Liver (tissue), 9 donors: Measurements from ENCODE around the gene ARVCF. TPM values are rescaled to one million over a fixed set of nuclear protein-coding genes. Genes with fewer than 3 reads are reported as not detected.

Experiments
- DNase-seq: peaks from one replicate; pipeline ENCODE4 v3.0.0-alpha.2; 2017; ENCODE audit warnings: low spot score
- H3K27ac ChIP-seq, 2 donors: one replicate each; pipeline ENCODE4 v1.7.0; 2013; ENCODE audit warnings: inconsistent platforms in 2 of 2, low read length in 2 of 2, control low read depth in 1 of 2, low read depth in 1 of 2, mild to moderate bottlenecking in 1 of 2
- H3K27me3 ChIP-seq, 4 donors: one replicate each; pipeline versions ENCODE4 v1.6.1 to v1.7.0; 2013; ENCODE audit warnings: low read length in 3 of 4, inconsistent platforms in 1 of 4, mild to moderate bottlenecking in 1 of 4, moderate library complexity in 1 of 4; ENCODE audit not compliant: control insufficient read depth in 4 of 4, insufficient read depth in 4 of 4
- H3K36me3 ChIP-seq, 4 donors: one replicate each; pipeline versions ENCODE4 v1.6.1 to v1.7.0; 2013; ENCODE audit warnings: low read length in 3 of 4, mild to moderate bottlenecking in 3 of 4, low read depth in 1 of 4, moderate library complexity in 1 of 4; ENCODE audit not compliant: control insufficient read depth in 4 of 4, insufficient read depth in 3 of 4
- H3K4me1 ChIP-seq, 4 donors: one replicate each; pipeline versions ENCODE4 v1.6.1 to v1.7.0; 2013; ENCODE audit warnings: low read length in 3 of 4, mild to moderate bottlenecking in 3 of 4, moderate library complexity in 1 of 4; ENCODE audit not compliant: control insufficient read depth in 4 of 4, insufficient read depth in 4 of 4
- H3K4me3 ChIP-seq, 3 donors: one replicate each; pipeline versions ENCODE4 v1.6.1 to v1.7.0; 2013; ENCODE audit warnings: low read length in 3 of 3, control low read depth in 1 of 3, low read depth in 1 of 3, mild to moderate bottlenecking in 1 of 3
- H3K9ac ChIP-seq, 2 donors: one replicate each; pipeline ENCODE4 v1.7.0; 2013; ENCODE audit warnings: low read length in 2 of 2, mild to moderate bottlenecking in 2 of 2, moderate library complexity in 2 of 2, control low read depth in 1 of 2, low read depth in 1 of 2
- H3K9me3 ChIP-seq, 4 donors: one replicate each; pipeline versions ENCODE4 v1.6.1 to v1.7.0; 2013; ENCODE audit warnings: low read length in 3 of 4; ENCODE audit not compliant: control insufficient read depth in 4 of 4
- EGR1 ChIP-seq, 2 donors: IDR thresholded peaks; 2 replicates each; pipeline ENCODE4 v1.6.1; 2016 to 2018; ENCODE audit warnings: antibody characterized with exemption in 2 of 2, low read depth in 2 of 2
- FOXA2 ChIP-seq: IDR thresholded peaks from 2 replicates; pipeline ENCODE4 v1.6.1; 2016; ENCODE audit warnings: antibody characterized with exemption
- JUND ChIP-seq, 2 donors: IDR thresholded peaks; 2 replicates each; pipeline ENCODE4 v1.6.1; 2016; ENCODE audit warnings: antibody characterized with exemption in 2 of 2
- NR2F2 ChIP-seq: IDR thresholded peaks from 2 replicates; pipeline ENCODE4 v1.6.1; 2016; ENCODE audit warnings: antibody characterized with exemption
- RXRA ChIP-seq, 2 donors: IDR thresholded peaks; 2 replicates each; pipeline ENCODE4 v1.6.1; 2017 to 2018; ENCODE audit warnings: antibody characterized with exemption in 2 of 2, mild to moderate bottlenecking in 1 of 2
- SP1 ChIP-seq: IDR thresholded peaks from 2 replicates; pipeline ENCODE4 v1.6.1; 2018; ENCODE audit warnings: antibody characterized with exemption, mild to moderate bottlenecking
- TAF1 ChIP-seq: conservative IDR thresholded peaks from 2 replicates; pipeline ENCODE4 v1.6.1; 2016; ENCODE audit warnings: antibody characterized with exemption, mild to moderate bottlenecking
- YY1 ChIP-seq: IDR thresholded peaks from 2 replicates; pipeline ENCODE4 v1.6.1; 2016; ENCODE audit warnings: antibody characterized with exemption, mild to moderate bottlenecking
- WGBS: extraction: QIAGEN DNeasy Blood & Tissue Kit; methylation state at CpG from one replicate; pipeline ENCODE4 v1.1.7; 2013; 5-methylcytosine and 5-hydroxymethylcytosine counted together
- polyA plus RNA-seq, 2 donors: library from polyadenylated mRNA; stranded (reverse) in 1 of 2; unstranded in 1 of 2; fragments of 200-250 nt in 1 of 2; fragments of >200 nt in 1 of 2; fragmentation: Nextera tagmentation in 1 of 2; extraction: Ambion mirVana in 1 of 2; gene quantifications; one replicate each; pipeline versions ENCODE4 v1.2.1 to v1.2.3, GENCODE V29; 2013 to 2015
- total RNA-seq, 2 donors: library from RNA; depleted of rRNA; stranded (reverse); fragments of >200 nt; gene quantifications; one replicate each; pipeline ENCODE4 v1.2.3, GENCODE V29; 2014
- TF ChIP-seq, protein P1 (sequence below): IDR thresholded peaks from 2 replicates; pipeline ENCODE4 v1.6.1; 2016; ENCODE audit warnings: antibody characterized with exemption
- TF ChIP-seq, protein P2 (sequence below): fragments of 150-350 bp; IDR thresholded peaks from 2 replicates; pipeline ENCODE4 v1.5.1; 2017; ENCODE audit warnings: improper control_type of control experiment, low read depth, low read length; ENCODE audit not compliant: missing input control
- TF ChIP-seq, protein P3 (sequence below): IDR thresholded peaks from 2 replicates; pipeline ENCODE4 v1.6.1; 2016; ENCODE audit warnings: antibody characterized with exemption
- donor health status: healthy.
- donor health status: healthy.
- donor health status: healthy.
- donor health status: healthy.
- donor health status: healthy.

ARVCF gene
- total and polyA plus RNA-seq, 4 donors = 3.8 to 48.8 (median 26.1) TPM

DNA sequence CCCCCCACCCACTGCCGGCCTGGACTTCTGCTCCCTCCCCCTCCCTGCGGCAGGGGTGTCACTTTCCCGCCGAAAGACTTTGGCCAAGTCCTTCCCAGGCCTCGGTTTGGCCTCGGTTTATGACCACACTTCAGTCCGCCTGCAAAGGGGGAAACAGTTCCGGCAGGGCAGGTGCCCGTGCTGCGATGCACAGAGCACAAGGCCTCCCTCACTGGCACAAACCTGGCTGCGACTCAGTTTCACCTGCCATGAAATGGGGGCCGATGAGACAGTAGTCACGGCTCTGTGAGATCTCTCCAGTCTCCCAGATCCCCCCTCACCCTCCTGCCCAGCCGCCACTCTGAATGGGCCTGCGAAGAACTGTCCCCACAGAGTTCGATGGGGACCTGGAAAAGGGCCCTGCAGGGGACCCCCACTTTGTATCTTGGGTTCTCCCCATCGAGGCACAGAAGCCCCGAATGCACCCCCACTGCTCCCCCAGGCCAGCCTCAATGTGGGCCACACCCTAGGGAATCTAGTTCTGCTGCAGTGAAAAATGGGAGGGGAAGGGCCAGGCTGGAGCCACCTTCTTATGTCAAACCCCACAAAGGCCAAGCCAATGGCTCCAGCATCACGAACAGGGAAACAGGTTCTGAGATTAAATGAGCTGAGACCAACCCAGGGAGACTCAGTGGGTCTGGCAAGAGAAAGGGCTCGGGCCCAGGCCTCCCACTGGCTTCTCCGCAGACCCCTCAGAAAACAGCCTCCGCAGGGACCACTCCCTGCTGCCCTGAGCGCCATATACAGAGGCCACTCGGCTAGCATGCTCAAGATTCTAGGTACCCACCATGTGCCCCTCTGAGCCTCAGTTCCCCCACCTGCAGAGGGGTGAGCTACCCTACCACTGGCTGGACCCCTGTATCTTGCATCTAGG is 29.0 kb downstream of the ARVCF start:
- Histone ChIP-seq H3K27me3 (no peaks in the 10 kb centered on the region), H3K27ac (peak overlapping the region; percentile 14 to 51), H3K4me1 (peaks cover 3 to 33% (median 18%) of the 10 kb centered on the region in 4 donors), H3K36me3 (no peaks in the 10 kb centered on the region), H3K4me3 (no peak overlapping the region), H3K9ac (no peak overlapping the region), H3K9me3 (no peaks in the 10 kb centered on the region)
- TF ChIP-seq, protein P1, sequence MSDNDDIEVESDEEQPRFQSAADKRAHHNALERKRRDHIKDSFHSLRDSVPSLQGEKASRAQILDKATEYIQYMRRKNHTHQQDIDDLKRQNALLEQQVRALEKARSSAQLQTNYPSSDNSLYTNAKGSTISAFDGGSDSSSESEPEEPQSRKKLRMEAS = no peak
- TF ChIP-seq FOXA2 (no peak), TAF1 (no peak), RXRA (IDR thresholded peaks at IDR 0.05) (no peak), NR2F2 (no peak), SP1 (no peak), JUND (IDR thresholded peaks at IDR 0.05) (no peak), YY1 (no peak)
- TF ChIP-seq, protein P2, sequence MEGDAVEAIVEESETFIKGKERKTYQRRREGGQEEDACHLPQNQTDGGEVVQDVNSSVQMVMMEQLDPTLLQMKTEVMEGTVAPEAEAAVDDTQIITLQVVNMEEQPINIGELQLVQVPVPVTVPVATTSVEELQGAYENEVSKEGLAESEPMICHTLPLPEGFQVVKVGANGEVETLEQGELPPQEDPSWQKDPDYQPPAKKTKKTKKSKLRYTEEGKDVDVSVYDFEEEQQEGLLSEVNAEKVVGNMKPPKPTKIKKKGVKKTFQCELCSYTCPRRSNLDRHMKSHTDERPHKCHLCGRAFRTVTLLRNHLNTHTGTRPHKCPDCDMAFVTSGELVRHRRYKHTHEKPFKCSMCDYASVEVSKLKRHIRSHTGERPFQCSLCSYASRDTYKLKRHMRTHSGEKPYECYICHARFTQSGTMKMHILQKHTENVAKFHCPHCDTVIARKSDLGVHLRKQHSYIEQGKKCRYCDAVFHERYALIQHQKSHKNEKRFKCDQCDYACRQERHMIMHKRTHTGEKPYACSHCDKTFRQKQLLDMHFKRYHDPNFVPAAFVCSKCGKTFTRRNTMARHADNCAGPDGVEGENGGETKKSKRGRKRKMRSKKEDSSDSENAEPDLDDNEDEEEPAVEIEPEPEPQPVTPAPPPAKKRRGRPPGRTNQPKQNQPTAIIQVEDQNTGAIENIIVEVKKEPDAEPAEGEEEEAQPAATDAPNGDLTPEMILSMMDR = no peak
- TF ChIP-seq, protein P3, sequence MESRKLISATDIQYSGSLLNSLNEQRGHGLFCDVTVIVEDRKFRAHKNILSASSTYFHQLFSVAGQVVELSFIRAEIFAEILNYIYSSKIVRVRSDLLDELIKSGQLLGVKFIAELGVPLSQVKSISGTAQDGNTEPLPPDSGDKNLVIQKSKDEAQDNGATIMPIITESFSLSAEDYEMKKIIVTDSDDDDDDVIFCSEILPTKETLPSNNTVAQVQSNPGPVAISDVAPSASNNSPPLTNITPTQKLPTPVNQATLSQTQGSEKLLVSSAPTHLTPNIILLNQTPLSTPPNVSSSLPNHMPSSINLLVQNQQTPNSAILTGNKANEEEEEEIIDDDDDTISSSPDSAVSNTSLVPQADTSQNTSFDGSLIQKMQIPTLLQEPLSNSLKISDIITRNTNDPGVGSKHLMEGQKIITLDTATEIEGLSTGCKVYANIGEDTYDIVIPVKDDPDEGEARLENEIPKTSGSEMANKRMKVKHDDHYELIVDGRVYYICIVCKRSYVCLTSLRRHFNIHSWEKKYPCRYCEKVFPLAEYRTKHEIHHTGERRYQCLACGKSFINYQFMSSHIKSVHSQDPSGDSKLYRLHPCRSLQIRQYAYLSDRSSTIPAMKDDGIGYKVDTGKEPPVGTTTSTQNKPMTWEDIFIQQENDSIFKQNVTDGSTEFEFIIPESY = no peak
- WGBS = 71% methylated on average over 24 of the region's 24 CpGs
- DNase-seq = no peak

DNA sequence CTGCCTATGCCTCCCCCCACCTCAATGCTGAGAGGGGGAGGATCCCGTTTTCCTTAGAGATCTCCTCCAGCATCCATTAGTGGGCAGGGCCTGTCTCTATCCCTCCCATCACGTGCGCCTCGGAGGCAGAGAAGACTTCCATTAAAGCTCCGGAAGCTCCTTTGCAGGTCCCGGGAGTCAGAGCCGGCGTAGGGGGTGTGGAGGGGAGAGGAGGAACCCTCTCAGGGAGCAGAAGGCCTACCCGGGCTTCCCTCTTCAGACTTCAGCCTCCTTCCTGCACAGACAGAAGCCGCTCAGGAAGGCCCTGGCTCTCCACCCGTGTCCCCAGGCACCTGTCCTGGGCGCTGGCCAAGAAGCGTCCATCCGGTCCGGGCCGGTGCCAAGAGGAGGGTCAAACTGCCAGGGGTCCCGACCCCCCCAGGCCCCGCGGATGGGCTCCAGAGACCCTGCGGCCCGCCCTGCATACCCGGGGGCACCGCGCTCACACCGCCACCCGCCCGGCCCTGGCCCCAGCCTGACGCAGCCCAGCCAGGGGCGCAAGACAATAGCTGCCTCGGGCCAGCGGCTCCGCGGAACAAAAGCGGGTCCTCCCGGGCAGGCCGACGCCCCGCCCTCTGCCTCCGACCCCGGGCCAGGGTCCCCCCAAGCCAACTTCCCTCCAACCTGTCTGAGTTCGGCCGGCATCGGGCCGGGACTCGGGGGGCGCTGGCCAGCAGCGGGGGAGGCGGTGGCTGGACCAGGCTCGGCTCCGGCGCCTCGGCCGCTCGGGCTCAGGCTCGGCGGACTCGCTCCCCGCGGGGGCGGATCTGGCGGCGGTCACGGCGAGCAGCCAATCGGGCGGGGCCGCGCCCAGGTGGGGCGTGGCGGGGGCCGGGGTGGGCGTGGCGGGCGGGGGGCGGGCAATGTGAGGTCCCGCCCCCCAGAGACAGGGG is 29.9 kb downstream of the ARVCF start:
- H3K36me3 ChIP-seq = peaks cover 0 to under 1% (median 0%) of the 10 kb centered on the region in 4 donors
- H3K27me3 ChIP-seq = no peaks in the 10 kb centered on the region
- peaks cover 2 to 26% (median 14%) of the 10 kb centered on the region in 4 donors for H3K4me1 ChIP-seq
- WGBS = 9% methylated on average over 76 of the region's 76 CpGs
- peak overlapping the region; percentile 28 to 49 for H3K27ac ChIP-seq
- TF ChIP-seq, protein P3 = no peak
- TF ChIP-seq EGR1 (IDR thresholded peaks at IDR 0.05; ENCODE audit: low read depth in 2 of 2) = peak in 1 of 2 donors; percentile 59
- peak overlapping the region in 1 of 2 donors; percentile 20 for H3K9ac ChIP-seq
- H3K9me3 ChIP-seq = no peaks in the 10 kb centered on the region
- peak overlapping the region in 2 of 3 donors; percentile 53 to 72 for H3K4me3 ChIP-seq
- DNase-seq = peak; percentile 78
